Esophagus (tissue), 2 donors: ENCODE results near the gene CFAP74. TPM values are rescaled to one million over a fixed set of nuclear protein-coding genes. Genes with fewer than 3 reads are reported as not detected.

ENCODE experiments used
- H3K27ac ChIP-seq, 2 donors: one replicate each; pipeline ENCODE4 v1.5.1; 2013; ENCODE audit warnings: low read depth in 2 of 2, mild to moderate bottlenecking in 2 of 2, inconsistent platforms in 1 of 2, low read length in 1 of 2, moderate library complexity in 1 of 2
- H3K27me3 ChIP-seq, 2 donors: one replicate each; pipeline ENCODE4 v1.6.1; 2013; ENCODE audit warnings: low read length in 2 of 2, control low read depth in 1 of 2, mild to moderate bottlenecking in 1 of 2; ENCODE audit not compliant: insufficient read depth in 2 of 2, control insufficient read depth in 1 of 2
- H3K36me3 ChIP-seq, 2 donors: one replicate each; pipeline ENCODE4 v1.6.1; 2013; ENCODE audit warnings: low read length in 1 of 2; ENCODE audit not compliant: control insufficient read depth in 2 of 2, insufficient read depth in 2 of 2
- H3K4me1 ChIP-seq, 2 donors: one replicate each; pipeline ENCODE4 v1.6.1; 2013; ENCODE audit warnings: low read length in 1 of 2; ENCODE audit not compliant: control insufficient read depth in 2 of 2, insufficient read depth in 2 of 2
- H3K4me3 ChIP-seq, 2 donors: one replicate each; pipeline ENCODE4 v1.5.1; 2013; ENCODE audit warnings: low read length in 2 of 2, mild to moderate bottlenecking in 2 of 2, low read depth in 1 of 2, moderate library complexity in 1 of 2
- H3K9me3 ChIP-seq, 2 donors: one replicate each; pipeline ENCODE4 v1.6.1; 2013; ENCODE audit warnings: mild to moderate bottlenecking in 2 of 2, low read depth in 1 of 2, low read length in 1 of 2, moderate library complexity in 1 of 2; ENCODE audit not compliant: control insufficient read depth in 2 of 2, insufficient read depth in 1 of 2
- WGBS, 2 donors: extraction: QIAGEN DNeasy Blood & Tissue Kit; methylation state at CpG; one replicate each; pipeline ENCODE4 v1.1.7; 2013; 5-methylcytosine and 5-hydroxymethylcytosine counted together
- polyA plus RNA-seq, 2 donors: library from polyadenylated mRNA; stranded (reverse); fragments of 200-250 nt; gene quantifications; one replicate each; pipeline ENCODE4 v1.2.3, GENCODE V29; 2013
- donor health status: healthy with polysubstance abuse.
- donor health status: Bipolar disorder and iron deficiency.

Gene CFAP74
- polyA plus RNA-seq, 2 donors = 0.04 TPM

- no peaks in the 10 kb centered on the region for H3K36me3 ChIP-seq
- H3K4me3 ChIP-seq = no peak overlapping the region
- no peak overlapping the region for H3K27ac ChIP-seq
- WGBS, 2 donors = 33 to 42% methylated on average over 10 of the region's 10 CpGs
- peaks cover 0 to 4% of the 10 kb centered on the region in 2 donors for H3K9me3 ChIP-seq
- H3K4me1 ChIP-seq = peaks cover 6 to 29% of the 10 kb centered on the region in 2 donors
- no peaks in the 10 kb centered on the region for H3K27me3 ChIP-seq
Measured at GRCh38 chr1:1895060-1895418, 108.5 kb downstream of the CFAP74 start.

- Histone ChIP-seq H3K4me1 (peaks cover 6 to 29% of the 10 kb centered on the region in 2 donors), H3K4me3 (no peak overlapping the region), H3K27me3 (no peaks in the 10 kb centered on the region), H3K9me3 (peaks cover 0 to 4% of the 10 kb centered on the region in 2 donors), H3K36me3 (no peaks in the 10 kb centered on the region), H3K27ac (peak overlapping the region in 1 of 2 donors; percentile 0)
- WGBS, 2 donors = 18 to 27% methylated on average over 14 of the region's 14 CpGs
Measured at GRCh38 chr1:1894354-1895059, 109.1 kb downstream of the CFAP74 start.

- Histone ChIP-seq H3K4me3 (no peak overlapping the region), H3K9me3 (peaks cover 0 to 2% of the 10 kb centered on the region in 2 donors), H3K27ac (no peak overlapping the region), H3K27me3 (no peaks in the 10 kb centered on the region), H3K4me1 (peaks cover 6 to 29% of the 10 kb centered on the region in 2 donors), H3K36me3 (no peaks in the 10 kb centered on the region)
- WGBS, 2 donors = 91 to 100% methylated on average over 1 to 2 of the region's 2 CpGs
Measured at GRCh38 chr1:1893997-1894353, 109.6 kb downstream of the CFAP74 start.

GRCh38 chr1:1893291-1893985 lies 110.1 kb downstream of the CFAP74 start:
- Histone ChIP-seq H3K27ac (no peak overlapping the region), H3K4me1 (peaks cover 6 to 32% of the 10 kb centered on the region in 2 donors), H3K4me3 (no peak overlapping the region), H3K27me3 (no peaks in the 10 kb centered on the region), H3K9me3 (no peaks in the 10 kb centered on the region), H3K36me3 (no peaks in the 10 kb centered on the region)
- WGBS, 2 donors = 84 to 86% methylated on average over 19 of the region's 19 CpGs

- Histone ChIP-seq H3K4me3 (no peak overlapping the region), H3K27me3 (no peaks in the 10 kb centered on the region), H3K36me3 (no peaks in the 10 kb centered on the region), H3K27ac (peak overlapping the region in 1 of 2 donors; percentile 94), H3K9me3 (no peaks in the 10 kb centered on the region), H3K4me1 (peaks cover 9 to 35% of the 10 kb centered on the region in 2 donors)
- WGBS, 2 donors = 45 to 52% methylated on average over 7 of the region's 7 CpGs
Measured at GRCh38 chr1:1892763-1893120, 110.8 kb downstream of the CFAP74 start.

GRCh38 chr1:1892079-1892762 lies 111.4 kb downstream of the CFAP74 start:
- Histone ChIP-seq H3K9me3 (no peaks in the 10 kb centered on the region), H3K4me3 (peak overlapping the region; percentile 67 to 74), H3K27me3 (no peaks in the 10 kb centered on the region), H3K36me3 (no peaks in the 10 kb centered on the region), H3K4me1 (peaks cover 9 to 35% of the 10 kb centered on the region in 2 donors), H3K27ac (peak overlapping the region; percentile 94 to 98)
- WGBS, 2 donors = 29 to 30% methylated on average over 21 of the region's 21 CpGs

GRCh38 chr1:1891349-1892078 lies 112.1 kb downstream of the CFAP74 start:
- WGBS, 2 donors = 1 to 2% methylated on average over 31 to 59 of the region's 59 CpGs
- no peaks in the 10 kb centered on the region for H3K27me3 ChIP-seq
- peak overlapping the region; percentile 74 for H3K4me3 ChIP-seq
- peak overlapping the region; percentile 94 to 98 for H3K27ac ChIP-seq
- no peaks in the 10 kb centered on the region for H3K36me3 ChIP-seq
- H3K4me1 ChIP-seq = peaks cover 9 to 35% of the 10 kb centered on the region in 2 donors
- H3K9me3 ChIP-seq = no peaks in the 10 kb centered on the region

GRCh38 chr1:1890506-1891348 lies 112.9 kb downstream of the CFAP74 start, which contains the start of gene GNB1:
Gene GNB1 (minus strand): TSS chr1:1891087. CDS start chr1:1825453, 65,634 bp downstream.
- H3K4me3 ChIP-seq = peak within 1 kb of the TSS; percentile 74
- H3K27ac ChIP-seq = peak within 1 kb of the TSS; percentile 94 to 98
- no peaks in the 10 kb centered on the region for H3K27me3 ChIP-seq
- no peaks in the 10 kb centered on the region for H3K9me3 ChIP-seq
- WGBS, 2 donors = 1% methylated on average over 37 to 137 of the region's 137 CpGs
- H3K36me3 ChIP-seq = no peaks in the 10 kb centered on the region
- H3K4me1 ChIP-seq = peaks cover 9 to 35% of the 10 kb centered on the region in 2 donors
